ENCODE data around the gene KRT8. TPM values are rescaled to one million over a fixed set of nuclear protein-coding genes. Genes with fewer than 3 reads are reported as not detected.

Gene KRT8
- polyA plus RNA-seq, 1 experiment, result 18.2 TPM

DNA sequence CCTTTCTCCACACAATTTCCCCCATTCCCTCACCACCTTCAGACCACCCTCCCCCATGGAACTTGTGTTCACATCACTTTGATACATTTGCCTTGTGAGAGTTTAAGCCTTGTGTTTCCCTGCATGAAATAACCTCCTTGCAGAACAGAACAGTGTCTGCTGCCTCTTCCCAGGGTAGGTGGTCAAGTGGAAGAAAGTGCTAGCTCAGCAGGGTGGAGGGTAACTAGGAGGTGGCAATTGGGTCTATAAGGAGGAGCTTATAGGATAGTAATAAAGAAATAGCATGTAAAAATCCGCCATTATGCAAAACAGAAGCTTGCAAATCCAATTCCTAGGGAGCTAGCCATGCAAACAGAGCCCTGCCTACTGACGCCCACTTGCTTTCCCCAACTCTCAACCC, 13.9 kb upstream of the KRT8 start:
- DNase-seq (ENCODE audit: low read depth, low spot score), result no peak
- ChIA-PET POLR2A (no interaction called here), CTCF (interaction anchor here (1.0 kb wide), 1 partner anchor 34 kb away, joined by 4 read pairs; no protein-coding TSS in a partner anchor)
- H3K9me3 ChIP-seq (ENCODE audit: control insufficient read depth, insufficient read depth, low read length), result no peaks in the 10 kb centered on the region
- TF ChIP-seq, protein P1, sequence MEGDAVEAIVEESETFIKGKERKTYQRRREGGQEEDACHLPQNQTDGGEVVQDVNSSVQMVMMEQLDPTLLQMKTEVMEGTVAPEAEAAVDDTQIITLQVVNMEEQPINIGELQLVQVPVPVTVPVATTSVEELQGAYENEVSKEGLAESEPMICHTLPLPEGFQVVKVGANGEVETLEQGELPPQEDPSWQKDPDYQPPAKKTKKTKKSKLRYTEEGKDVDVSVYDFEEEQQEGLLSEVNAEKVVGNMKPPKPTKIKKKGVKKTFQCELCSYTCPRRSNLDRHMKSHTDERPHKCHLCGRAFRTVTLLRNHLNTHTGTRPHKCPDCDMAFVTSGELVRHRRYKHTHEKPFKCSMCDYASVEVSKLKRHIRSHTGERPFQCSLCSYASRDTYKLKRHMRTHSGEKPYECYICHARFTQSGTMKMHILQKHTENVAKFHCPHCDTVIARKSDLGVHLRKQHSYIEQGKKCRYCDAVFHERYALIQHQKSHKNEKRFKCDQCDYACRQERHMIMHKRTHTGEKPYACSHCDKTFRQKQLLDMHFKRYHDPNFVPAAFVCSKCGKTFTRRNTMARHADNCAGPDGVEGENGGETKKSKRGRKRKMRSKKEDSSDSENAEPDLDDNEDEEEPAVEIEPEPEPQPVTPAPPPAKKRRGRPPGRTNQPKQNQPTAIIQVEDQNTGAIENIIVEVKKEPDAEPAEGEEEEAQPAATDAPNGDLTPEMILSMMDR (IDR thresholded peaks at IDR 0.05; ENCODE audit: low read depth, low read length), result no peak
- no peak overlapping the region for H3K27ac ChIP-seq (ENCODE audit: low read depth, low read length)
- H3K27me3 ChIP-seq (ENCODE audit: control insufficient read depth, insufficient read depth, low read length), result no peaks in the 10 kb centered on the region
- no peak overlapping the region for H3K4me3 ChIP-seq (ENCODE audit: low read depth, low read length)

DNA sequence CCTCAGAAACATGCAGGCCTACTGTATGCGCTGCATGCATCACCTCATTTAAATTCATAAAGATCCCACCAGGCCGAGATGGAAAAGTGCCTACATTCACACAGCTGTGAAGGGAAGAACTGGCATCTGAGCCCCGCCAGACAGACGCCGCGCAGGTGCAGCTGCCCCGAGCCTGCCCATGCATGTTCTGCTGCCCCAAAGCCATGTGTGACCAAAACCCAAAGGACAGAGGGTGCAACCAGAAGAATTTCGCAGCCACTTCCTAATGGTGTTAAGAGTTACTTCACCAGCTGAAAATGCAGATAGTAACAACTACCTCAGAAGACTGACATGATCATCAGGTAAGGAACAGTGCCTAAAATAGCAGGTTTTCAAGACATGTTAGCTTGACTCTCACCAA, 13.5 kb upstream of the KRT8 start:
- ChIA-PET CTCF (interaction anchor here (1.0 kb wide), 1 partner anchor 33 kb away, joined by 4 read pairs; no protein-coding TSS in a partner anchor), POLR2A (no interaction called here)
- DNase-seq (ENCODE audit: low read depth, low spot score), result no peak
- TF ChIP-seq, protein P1 (IDR thresholded peaks at IDR 0.05; ENCODE audit: low read depth, low read length), result no peak
- no peaks in the 10 kb centered on the region for H3K27me3 ChIP-seq (ENCODE audit: control insufficient read depth, insufficient read depth, low read length)
- no peak overlapping the region for H3K4me3 ChIP-seq (ENCODE audit: low read depth, low read length)
- no peaks in the 10 kb centered on the region for H3K9me3 ChIP-seq (ENCODE audit: control insufficient read depth, insufficient read depth, low read length)
- H3K27ac ChIP-seq (ENCODE audit: low read depth, low read length), result no peak overlapping the region

DNA sequence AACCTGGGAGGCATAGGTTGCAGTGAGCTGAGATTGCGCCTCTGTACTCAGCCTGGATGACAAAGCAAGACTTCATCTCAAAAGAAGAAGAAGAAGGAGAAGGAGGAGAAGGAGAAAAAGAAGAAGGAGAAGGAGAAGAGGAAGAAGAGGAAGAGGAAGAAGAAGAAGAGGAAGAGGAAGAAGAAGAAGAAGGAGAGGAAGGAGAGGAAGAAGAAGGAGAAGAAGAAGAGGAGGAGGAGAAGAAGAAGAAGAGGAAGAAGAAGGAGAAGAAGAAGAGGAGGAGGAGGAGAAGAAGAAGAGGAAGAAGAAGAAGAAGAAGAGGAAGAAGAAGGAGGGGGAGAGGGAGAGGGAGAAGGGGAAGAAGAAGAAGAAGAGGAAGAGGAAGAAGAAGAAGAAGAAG, 12.9 kb upstream of the KRT8 start:
- no peaks in the 10 kb centered on the region for H3K9me3 ChIP-seq (ENCODE audit: control insufficient read depth, insufficient read depth, low read length)
- H3K27ac ChIP-seq (ENCODE audit: low read depth, low read length), result no peak overlapping the region
- POLR2A ChIA-PET, result no interaction called here
- H3K4me3 ChIP-seq (ENCODE audit: low read depth, low read length), result no peak overlapping the region
- no peak for DNase-seq (ENCODE audit: low read depth, low spot score)
- no peaks in the 10 kb centered on the region for H3K27me3 ChIP-seq (ENCODE audit: control insufficient read depth, insufficient read depth, low read length)
- TF ChIP-seq, protein P1 (IDR thresholded peaks at IDR 0.05; ENCODE audit: low read depth, low read length), result no peak
- CTCF ChIA-PET, result no interaction called here

DNA sequence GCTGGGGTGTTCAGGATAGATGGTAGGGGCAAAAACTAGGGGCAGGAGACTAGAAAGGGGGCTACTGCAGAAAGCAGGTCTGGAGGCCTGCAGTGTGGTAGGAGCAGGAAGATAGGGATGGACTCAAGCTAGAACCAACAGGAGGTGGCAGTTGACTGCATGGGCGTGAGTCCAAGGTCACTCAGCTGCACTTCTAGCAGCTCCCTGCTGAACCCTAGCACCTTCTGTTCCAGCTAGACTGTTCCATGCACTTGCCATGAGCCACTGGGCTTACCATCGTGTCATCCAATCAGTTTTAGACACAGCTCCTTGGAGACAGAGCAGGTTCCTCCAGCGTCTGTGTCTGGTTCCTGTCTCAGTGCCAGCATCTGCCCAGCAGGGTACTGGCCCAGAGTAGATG, 11.3 kb upstream of the KRT8 start:
- no peak overlapping the region for H3K4me3 ChIP-seq (ENCODE audit: low read depth, low read length)
- no peak overlapping the region for H3K27ac ChIP-seq (ENCODE audit: low read depth, low read length)
- POLR2A ChIA-PET, result no interaction called here
- DNase-seq (ENCODE audit: low read depth, low spot score), result no peak
- no peaks in the 10 kb centered on the region for H3K27me3 ChIP-seq (ENCODE audit: control insufficient read depth, insufficient read depth, low read length)
- CTCF ChIA-PET, result interaction anchor here (0.8 to 3.2 kb wide), 3 partner anchors 32 to 65 kb away, joined by 3 to 17 read pairs (median 6); no protein-coding TSS in a partner anchor
- TF ChIP-seq, protein P1 (IDR thresholded peaks at IDR 0.05; ENCODE audit: low read depth, low read length), result no peak
- no peaks in the 10 kb centered on the region for H3K9me3 ChIP-seq (ENCODE audit: control insufficient read depth, insufficient read depth, low read length)

DNA sequence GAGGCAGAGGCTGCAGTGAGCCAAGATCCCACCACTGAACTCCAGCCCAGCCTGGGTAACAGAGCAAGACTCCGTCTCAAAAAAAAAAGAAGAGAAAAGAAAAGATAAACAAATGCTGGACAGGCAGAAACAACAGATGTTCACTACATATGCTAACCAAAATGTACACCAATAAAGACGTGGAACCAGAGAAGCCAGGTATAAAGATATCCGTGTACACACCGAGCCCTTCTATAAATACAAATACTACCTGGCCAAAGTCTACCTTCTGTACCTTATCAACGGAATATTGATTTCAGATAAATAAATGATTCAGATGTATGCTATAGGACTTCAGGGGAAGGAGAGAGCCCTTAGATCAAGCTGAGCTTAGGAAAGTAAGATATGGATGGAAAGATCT, 10.8 kb upstream of the KRT8 start:
- Histone ChIP-seq H3K4me3 (ENCODE audit: low read depth, low read length) (no peak overlapping the region), H3K27ac (ENCODE audit: low read depth, low read length) (no peak overlapping the region), H3K27me3 (ENCODE audit: control insufficient read depth, insufficient read depth, low read length) (no peaks in the 10 kb centered on the region), H3K9me3 (ENCODE audit: control insufficient read depth, insufficient read depth, low read length) (no peaks in the 10 kb centered on the region)
- ChIA-PET CTCF (interaction anchor here (0.8 to 3.2 kb wide), 3 partner anchors 31 to 65 kb away, joined by 3 to 17 read pairs (median 6); no protein-coding TSS in a partner anchor), POLR2A (no interaction called here)
- TF ChIP-seq, protein P1 (IDR thresholded peaks at IDR 0.05; ENCODE audit: low read depth, low read length), result no peak
- DNase-seq (ENCODE audit: low read depth, low spot score), result no peak

Data from AG04450 (cell line).